ENCODE results near the gene TCF7L1.
"Not testable (repeated sequence)": the region's sequence is repeated elsewhere in the genome, so short reads cannot be mapped to it uniquely, and the experiment has no call there.

TCF7L1 gene

GRCh38 chr2:85151026-85151425 is 17.8 kb downstream of the TCF7L1 start:
- no peaks in the 10 kb centered on the region for H3K79me2 ChIP-seq (ENCODE audit: control insufficient read depth, low read length)
- TF ChIP-seq EZH2phosphoT487 (IDR thresholded peaks at IDR 0.05; ENCODE audit: borderline replicate concordance, low read length) = no peak
- no peak for TF ChIP-seq CTCF (IDR thresholded peaks at IDR 0.05; ENCODE audit: low read depth, low read length, poor library complexity, severe bottlenecking)

GRCh38 chr2:85152895-85153294 is 19.7 kb downstream of the TCF7L1 start:
- no peaks in the 10 kb centered on the region for H3K36me3 ChIP-seq (ENCODE audit: control insufficient read depth, low read length)

More at GRCh38 chr2:85151026-85151425, 17.8 kb downstream of the TCF7L1 start:
- H3F3A ChIP-seq (ENCODE audit: control insufficient read depth, insufficient read depth) = no peaks in the 10 kb centered on the region
- H3K4me1 ChIP-seq (ENCODE audit: control insufficient read depth, low read length) = no peaks in the 10 kb centered on the region
- H3K4me3 ChIP-seq (ENCODE audit: low read length) = no peak overlapping the region
- no peaks in the 10 kb centered on the region for H3K9me2 ChIP-seq (replicated peaks; ENCODE audit: control insufficient read depth, low read length)
- no peaks in the 10 kb centered on the region for H4K20me1 ChIP-seq (ENCODE audit: control insufficient read depth, insufficient read depth, low read depth, low read length)
- no peak overlapping the region for H3K27ac ChIP-seq (ENCODE audit: low read depth, low read length)
- no peak overlapping the region for H3K4me2 ChIP-seq (ENCODE audit: low read length)
- no peaks in the 10 kb centered on the region for H3K36me3 ChIP-seq (ENCODE audit: control insufficient read depth, low read length)
- peaks cover 3% of the 10 kb centered on the region; the same call in 1 of the 2 replicates for H3K27me3 ChIP-seq (ENCODE audit: control insufficient read depth, low read length)
- H3K9me3 ChIP-seq (ENCODE audit: control insufficient read depth, insufficient read depth, low read length) = no peaks in the 10 kb centered on the region

GRCh38 chr2:85154048-85154753 is 21.0 kb downstream of the TCF7L1 start:
- Histone ChIP-seq H3K9me2 (replicated peaks; ENCODE audit: control insufficient read depth, low read length) (no peaks in the 10 kb centered on the region), H3K79me2 (ENCODE audit: control insufficient read depth, low read length) (no peaks in the 10 kb centered on the region), H3F3A (ENCODE audit: control insufficient read depth, insufficient read depth) (no peaks in the 10 kb centered on the region), H3K4me1 (ENCODE audit: control insufficient read depth, low read length) (no peaks in the 10 kb centered on the region), H4K20me1 (ENCODE audit: control insufficient read depth, insufficient read depth, low read depth, low read length) (no peaks in the 10 kb centered on the region), H3K27ac (ENCODE audit: low read depth, low read length) (no peak overlapping the region), H3K4me3 (ENCODE audit: low read length) (no peak overlapping the region), H3K9me3 (ENCODE audit: control insufficient read depth, insufficient read depth, low read length) (no peaks in the 10 kb centered on the region), H3K27me3 (ENCODE audit: control insufficient read depth, low read length) (peaks cover 6% of the 10 kb centered on the region; the same call in 1 of the 2 replicates), H3K4me2 (ENCODE audit: low read length) (no peak overlapping the region), H3K36me3 (ENCODE audit: control insufficient read depth, low read length) (no peaks in the 10 kb centered on the region)
- TF ChIP-seq EZH2phosphoT487 (IDR thresholded peaks at IDR 0.05; ENCODE audit: borderline replicate concordance, low read length) (no peak), CTCF (IDR thresholded peaks at IDR 0.05; ENCODE audit: low read depth, low read length, poor library complexity, severe bottlenecking) (no peak)

More at GRCh38 chr2:85152895-85153294, 19.7 kb downstream of the TCF7L1 start:
- Histone ChIP-seq H3K4me1 (ENCODE audit: control insufficient read depth, low read length) (no peaks in the 10 kb centered on the region), H3K79me2 (ENCODE audit: control insufficient read depth, low read length) (no peaks in the 10 kb centered on the region), H3K9me2 (replicated peaks; ENCODE audit: control insufficient read depth, low read length) (no peaks in the 10 kb centered on the region), H3F3A (ENCODE audit: control insufficient read depth, insufficient read depth) (no peaks in the 10 kb centered on the region), H3K27ac (ENCODE audit: low read depth, low read length) (no peak overlapping the region), H3K27me3 (ENCODE audit: control insufficient read depth, low read length) (peaks cover 6% of the 10 kb centered on the region; the same call in 1 of the 2 replicates), H3K4me3 (ENCODE audit: low read length) (no peak overlapping the region), H3K9me3 (ENCODE audit: control insufficient read depth, insufficient read depth, low read length) (no peaks in the 10 kb centered on the region), H4K20me1 (ENCODE audit: control insufficient read depth, insufficient read depth, low read depth, low read length) (no peaks in the 10 kb centered on the region), H3K4me2 (ENCODE audit: low read length) (no peak overlapping the region)
- no peak for TF ChIP-seq EZH2phosphoT487 (IDR thresholded peaks at IDR 0.05; ENCODE audit: borderline replicate concordance, low read length)
- TF ChIP-seq CTCF (IDR thresholded peaks at IDR 0.05; ENCODE audit: low read depth, low read length, poor library complexity, severe bottlenecking) = no peak

- H3K9me3 ChIP-seq (ENCODE audit: control insufficient read depth, insufficient read depth, low read length); H3K79me2 ChIP-seq (ENCODE audit: control insufficient read depth, low read length); H3K36me3 ChIP-seq (ENCODE audit: control insufficient read depth, low read length); H3F3A ChIP-seq (ENCODE audit: control insufficient read depth, insufficient read depth); H3K27me3 ChIP-seq (ENCODE audit: control insufficient read depth, low read length); H3K27ac ChIP-seq (ENCODE audit: low read depth, low read length); H3K4me3 ChIP-seq (ENCODE audit: low read length); H3K4me2 ChIP-seq (ENCODE audit: low read length); H3K9me2 ChIP-seq (replicated peaks; ENCODE audit: control insufficient read depth, low read length); H4K20me1 ChIP-seq (ENCODE audit: control insufficient read depth, insufficient read depth, low read depth, low read length); H3K4me1 ChIP-seq (ENCODE audit: control insufficient read depth, low read length): not testable (repeated sequence)
Measured at GRCh38 chr2:85155082-85155481, 21.9 kb downstream of the TCF7L1 start.
